WI38 (cell line): Measurements from ENCODE around the gene MSANTD1.

Experiments
- H3K4me3 ChIP-seq: 2 replicates; pipeline ENCODE4 v1.5.1; 2011; ENCODE audit warnings: low read depth, mild to moderate bottlenecking, control low read depth, low read length
- TF ChIP-seq, protein P1 (sequence below): IDR thresholded peaks from 2 replicates; pipeline ENCODE4 v1.5.1; 2012; ENCODE audit warnings: low read depth, mild to moderate bottlenecking, control low read depth, low read length

The MSANTD1 gene

DNA sequence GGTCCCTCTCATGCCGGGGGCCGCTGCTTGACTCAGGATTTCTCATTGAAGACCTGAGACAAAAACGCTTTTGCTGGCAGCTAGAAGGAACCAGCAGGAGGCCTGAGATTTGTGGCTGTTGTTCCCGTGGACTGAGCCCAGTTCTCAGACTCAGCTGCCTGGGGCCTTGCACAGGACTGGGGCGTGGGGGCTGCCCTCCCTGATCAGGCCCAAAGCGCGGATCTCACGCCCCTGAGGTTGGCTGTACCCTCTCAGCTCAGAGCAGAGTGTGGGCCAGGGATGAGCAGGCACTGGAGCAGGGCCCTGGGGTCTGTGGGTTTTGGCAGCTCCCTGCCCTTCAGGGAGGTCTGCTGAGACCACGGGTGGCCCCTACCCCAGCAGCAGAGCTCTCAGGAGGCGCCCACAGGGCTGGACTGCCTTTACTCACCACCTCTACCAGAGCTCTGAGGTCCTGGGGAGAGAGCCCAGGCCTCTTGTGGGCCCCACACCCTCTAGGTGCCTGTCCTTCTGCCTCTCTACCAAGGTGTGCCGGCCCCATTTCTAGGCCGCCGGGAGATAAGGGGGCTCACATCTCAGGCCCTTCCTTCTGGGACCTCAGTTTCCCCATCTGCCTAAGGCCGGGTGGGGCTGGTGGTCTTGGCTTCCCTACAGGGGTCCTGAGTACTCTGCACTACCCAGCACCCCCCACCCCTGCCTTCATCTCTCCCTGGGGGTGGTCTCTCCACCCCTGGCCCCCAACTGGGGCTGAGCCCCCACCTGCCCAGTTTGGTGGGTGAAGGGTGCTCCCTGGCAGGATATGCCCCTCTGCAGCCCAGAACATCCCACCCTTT, 5.6 kb downstream of the MSANTD1 start:
- no peak overlapping the region for H3K4me3 ChIP-seq
- TF ChIP-seq, protein P1, sequence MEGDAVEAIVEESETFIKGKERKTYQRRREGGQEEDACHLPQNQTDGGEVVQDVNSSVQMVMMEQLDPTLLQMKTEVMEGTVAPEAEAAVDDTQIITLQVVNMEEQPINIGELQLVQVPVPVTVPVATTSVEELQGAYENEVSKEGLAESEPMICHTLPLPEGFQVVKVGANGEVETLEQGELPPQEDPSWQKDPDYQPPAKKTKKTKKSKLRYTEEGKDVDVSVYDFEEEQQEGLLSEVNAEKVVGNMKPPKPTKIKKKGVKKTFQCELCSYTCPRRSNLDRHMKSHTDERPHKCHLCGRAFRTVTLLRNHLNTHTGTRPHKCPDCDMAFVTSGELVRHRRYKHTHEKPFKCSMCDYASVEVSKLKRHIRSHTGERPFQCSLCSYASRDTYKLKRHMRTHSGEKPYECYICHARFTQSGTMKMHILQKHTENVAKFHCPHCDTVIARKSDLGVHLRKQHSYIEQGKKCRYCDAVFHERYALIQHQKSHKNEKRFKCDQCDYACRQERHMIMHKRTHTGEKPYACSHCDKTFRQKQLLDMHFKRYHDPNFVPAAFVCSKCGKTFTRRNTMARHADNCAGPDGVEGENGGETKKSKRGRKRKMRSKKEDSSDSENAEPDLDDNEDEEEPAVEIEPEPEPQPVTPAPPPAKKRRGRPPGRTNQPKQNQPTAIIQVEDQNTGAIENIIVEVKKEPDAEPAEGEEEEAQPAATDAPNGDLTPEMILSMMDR: no peak

DNA sequence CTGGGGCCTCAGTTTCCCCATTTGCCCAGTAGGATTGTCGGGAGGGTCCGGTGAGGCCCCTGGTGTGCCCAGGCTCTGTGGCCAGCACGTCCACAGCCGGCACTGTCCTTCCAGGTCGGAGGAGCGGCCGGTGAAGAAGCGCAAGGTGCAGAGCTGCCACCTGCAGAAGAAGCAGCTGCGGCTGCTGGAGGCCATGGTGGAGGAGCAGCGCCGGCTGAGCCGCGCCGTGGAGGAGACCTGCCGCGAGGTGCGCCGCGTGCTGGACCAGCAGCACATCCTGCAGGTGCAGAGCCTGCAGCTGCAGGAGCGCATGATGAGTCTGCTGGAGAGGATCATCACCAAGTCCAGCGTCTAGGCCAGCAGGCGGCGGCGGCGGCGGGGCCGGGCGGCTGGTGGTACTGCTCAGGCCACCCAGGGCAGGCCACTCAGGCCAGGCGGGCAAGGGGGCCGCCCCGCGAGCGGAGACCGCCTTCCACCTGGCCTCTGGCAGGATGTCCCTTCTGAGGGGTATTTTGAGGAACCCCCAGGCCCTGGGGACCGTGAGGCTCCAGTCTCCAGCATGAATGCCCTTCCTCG, 6.7 kb downstream of the MSANTD1 start:
- H3K4me3 ChIP-seq: no peak overlapping the region
- TF ChIP-seq, protein P1: no peak

GRCh38 chr4:3256230-3257102, 7.5 kb downstream of the MSANTD1 start:
- TF ChIP-seq, protein P1: no peak

GRCh38 chr4:3257103-3257555, 8.2 kb downstream of the MSANTD1 start:
- TF ChIP-seq, protein P1: no peak
- H3K4me3 ChIP-seq: no peak overlapping the region

More at GRCh38 chr4:3256230-3257102, 7.5 kb downstream of the MSANTD1 start:
- H3K4me3 ChIP-seq: no peak overlapping the region

GRCh38 chr4:3257556-3258482, 8.9 kb downstream of the MSANTD1 start:
- H3K4me3 ChIP-seq: no peak overlapping the region

More at GRCh38 chr4:3257556-3258482, 8.9 kb downstream of the MSANTD1 start:
- TF ChIP-seq, protein P1: no peak
